OCI-LY1 (cell line): Measurements from ENCODE around the gene NOS3.

Experiments used
- CTCF ChIP-seq: fragments of 200-600 bp; sonication (generic), shearing (Covaris generic); IDR thresholded peaks from 2 replicates; pipeline ENCODE4 v1.5.1; 2017; ENCODE audit warnings: mild to moderate bottlenecking, antibody characterized with exemption, low read length, moderate library complexity, mixed read lengths
- EZH2 ChIP-seq: fragments of 200-600 bp; sonication (generic), shearing (Covaris generic); IDR thresholded peaks from 2 replicates; pipeline ENCODE4 v1.8.0; 2017; ENCODE audit warnings: borderline replicate concordance, mixed run types, mild to moderate bottlenecking, antibody characterized with exemption, low read length, moderate library complexity, mixed read lengths

- no peak for TF ChIP-seq CTCF
- TF ChIP-seq EZH2, result no peak
Measured at GRCh38 chr7:150999497-151000230, 8.8 kb downstream of the NOS3 start.
